ENCODE results near the gene SLC39A9. TPM values are rescaled to one million over a fixed set of nuclear protein-coding genes. Genes with fewer than 3 reads are reported as not detected.

SLC39A9 gene
- total and polyA plus RNA-seq, 2 of the 13 experiments (the other 11 are each of a cell fraction or from before 2014, with no cell fraction given), result 46.6 to 69.5 TPM

- Histone ChIP-seq H3K4me2 (ENCODE audit: low read depth, low read length) (no peak overlapping the region), H3K79me2 (ENCODE audit: insufficient read depth, low read length) (no peaks in the 10 kb centered on the region), H3K36me3 (replicated peaks in 1 of 2; ENCODE audit: control insufficient read depth in 1 of 2, insufficient read depth in 2 of 2, low read length in 2 of 2) (no peaks in the 10 kb centered on the region), H3K9ac (ENCODE audit: insufficient read depth, low read depth, low read length) (no peak overlapping the region), H3K27ac (ENCODE audit: extremely low read length, insufficient read depth, low read length) (no peak overlapping the region), H3K4me1 (ENCODE audit: insufficient read depth, low read length) (peaks cover 12% of the 10 kb centered on the region), H3K4me3 (replicated peaks in 1 of 3; ENCODE audit: insufficient read depth in 1 of 3, low read depth in 2 of 3, low read length in 3 of 3) (no peak overlapping the region), H3K27me3 (ENCODE audit: control insufficient read depth in 1 of 2, insufficient read depth in 2 of 2, low read length in 2 of 2) (peaks cover 0 to 3% of the 10 kb centered on the region in 2 experiments; a peak in 3 of 5 replicates), H4K20me1 (ENCODE audit: insufficient read depth, low read length) (no peaks in the 10 kb centered on the region), H2AFZ (ENCODE audit: low read length) (no peak overlapping the region), H3K9me3 (ENCODE audit: low read length) (no peaks in the 10 kb centered on the region)
- DNase-seq (ENCODE audit: low spot score) (no peak), FAIRE-seq (no peak), ATAC-seq (no peak)
- ChIA-PET CTCF (ENCODE audit: low intra/inter-chr PET ratio, low total read pairs) (no interaction called here), POLR2A (no interaction called here)
- no peak for TF ChIP-seq MED13 (CRISPR knock-in tag; IDR thresholded peaks at IDR 0.05)
- TF ChIP-seq CBX1 (IDR thresholded peaks at IDR 0.05; ENCODE audit: low read depth), result no peak
- TF ChIP-seq CTCF (CRISPR knock-in tag; IDR thresholded peaks at IDR 0.05), result no peak
- TF ChIP-seq ZNF441 (CRISPR knock-in tag; IDR thresholded peaks at IDR 0.05; ENCODE audit: borderline replicate concordance), result no peak
- TF ChIP-seq PRMT3 (CRISPR knock-in tag; IDR thresholded peaks at IDR 0.05; ENCODE audit: borderline replicate concordance, low read depth), result no peak
- TF ChIP-seq NR2F2 (IDR thresholded peaks at IDR 0.05; ENCODE audit: borderline replicate concordance, low read depth), result no peak
- no peak for TF ChIP-seq ARHGAP35 (CRISPR knock-in tag; IDR thresholded peaks at IDR 0.05; ENCODE audit: borderline replicate concordance)
- no peak for TF ChIP-seq ZNF20 (CRISPR knock-in tag; IDR thresholded peaks at IDR 0.05)
- no peak for TF ChIP-seq CREBL2 (CRISPR knock-in tag; IDR thresholded peaks at IDR 0.05; ENCODE audit: borderline replicate concordance)
- no peak for TF ChIP-seq BCL6 (CRISPR knock-in tag; IDR thresholded peaks at IDR 0.05)
- TF ChIP-seq CBX5 (CRISPR knock-in tag; IDR thresholded peaks at IDR 0.05; ENCODE audit: borderline replicate concordance), result no peak
- TF ChIP-seq ZNF780A (CRISPR knock-in tag; IDR thresholded peaks at IDR 0.05), result no peak
- no peak for TF ChIP-seq SNAPC5 (CRISPR knock-in tag; IDR thresholded peaks at IDR 0.05; ENCODE audit: borderline replicate concordance)
- TF ChIP-seq ZNF562 (CRISPR knock-in tag; IDR thresholded peaks at IDR 0.05; ENCODE audit: borderline replicate concordance), result no peak
- TF ChIP-seq ZNF709 (CRISPR knock-in tag; IDR thresholded peaks at IDR 0.05), result no peak
- no peak for TF ChIP-seq ZNF335 (CRISPR knock-in tag; IDR thresholded peaks at IDR 0.05)
- intact Hi-C loops (cut with micrococcal nuclease; ENCODE audit: unreplicated experiment) (no loop called here), in situ Hi-C loops (cut with HindIII; ENCODE audit: extremely low pct_ligation_motif_present, low pct_unique_long_range_greater_than_20kb) (no loop called here)
- 23% methylated on average over 4 of the region's 4 CpGs for WGBS (ENCODE audit: low lambda C conversion rate)
- BruUV-seq (replicated peaks), result no TSS peak
These were observed 102.9 kb downstream of the SLC39A9 start for GRCh38 chr14:69501423-69501838.

Data from HepG2 (cell line).